Tibial nerve (tissue), 3 donors: ENCODE results near the gene MPC1.

ENCODE experiments used
- CTCF ChIP-seq, 5 experiments: fragments of 200-600 bp in 3 of 5; fragments of 450-650 bp in 2 of 5; sonication (generic) in 3 of 5; IDR thresholded peaks; one replicate each; pipeline ENCODE4 v1.5.1; 2016 to 2019; ENCODE audit warnings: antibody characterized with exemption in 5 of 5, mild to moderate bottlenecking in 3 of 5, moderate library complexity in 2 of 5
- POLR2A ChIP-seq, 2 donors: fragments of 450-650 bp; IDR thresholded peaks; one replicate each; pipeline ENCODE4 v1.6.1; 2017; ENCODE audit warnings: antibody characterized with exemption in 2 of 2, mild to moderate bottlenecking in 2 of 2, moderate library complexity in 2 of 2

- TF ChIP-seq CTCF (IDR thresholded peaks at IDR 0.05) = no peak
- TF ChIP-seq POLR2A (IDR thresholded peaks at IDR 0.05) = no peak
Measured at GRCh38 chr6:166422201-166422940, 39.6 kb upstream of the MPC1 start.
